HG02885 (cell line): ENCODE results near the gene VPREB3.

ENCODE experiments used
- ATAC-seq: cut with Tn5 transposase; IDR thresholded peaks from one replicate; pipeline ENCODE4 v1.9.1; 2021; ENCODE audit warnings: mild to moderate bottlenecking; ENCODE audit not compliant: unreplicated experiment, poor library complexity

The VPREB3 gene, protein sequence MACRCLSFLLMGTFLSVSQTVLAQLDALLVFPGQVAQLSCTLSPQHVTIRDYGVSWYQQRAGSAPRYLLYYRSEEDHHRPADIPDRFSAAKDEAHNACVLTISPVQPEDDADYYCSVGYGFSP

DNA sequence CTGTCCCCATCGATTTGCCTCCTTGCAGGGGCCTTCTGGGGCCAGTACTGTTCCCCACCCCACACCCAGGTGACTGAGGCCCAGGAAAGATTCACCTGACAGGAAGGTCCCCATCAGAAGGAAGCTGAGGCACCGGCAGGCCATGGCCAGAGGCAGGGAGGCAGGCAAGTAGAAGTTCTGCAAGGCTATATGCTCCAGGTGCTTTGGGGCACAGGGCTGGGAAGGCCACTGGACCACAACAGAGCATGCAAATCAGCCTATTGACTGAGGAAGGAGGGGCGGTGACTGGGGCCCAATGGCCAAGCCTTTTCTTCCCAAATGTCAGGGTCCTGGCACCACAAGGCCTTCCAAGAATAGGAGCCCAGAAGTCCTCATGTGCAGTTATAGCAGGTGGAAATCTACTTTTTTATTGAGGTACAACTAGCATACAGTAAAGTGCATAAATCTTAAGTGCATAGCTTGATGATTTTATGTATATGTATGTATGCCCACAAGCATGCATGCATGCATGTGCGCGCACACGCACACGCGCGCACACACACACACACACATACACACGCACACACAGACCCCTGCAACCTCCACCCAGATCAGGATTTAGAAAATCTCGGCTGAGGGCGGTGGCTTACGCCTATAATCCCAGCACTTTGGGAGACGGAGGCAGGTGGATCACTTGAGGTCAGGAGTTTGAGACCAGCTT, at the start of gene VPREB3:
Gene VPREB3, minus strand, starts transcription at position 206 of the 700 bp plus-strand sequence. Its CDS starts 62 bp downstream, at position 144.
- ATAC-seq: no peak

DNA sequence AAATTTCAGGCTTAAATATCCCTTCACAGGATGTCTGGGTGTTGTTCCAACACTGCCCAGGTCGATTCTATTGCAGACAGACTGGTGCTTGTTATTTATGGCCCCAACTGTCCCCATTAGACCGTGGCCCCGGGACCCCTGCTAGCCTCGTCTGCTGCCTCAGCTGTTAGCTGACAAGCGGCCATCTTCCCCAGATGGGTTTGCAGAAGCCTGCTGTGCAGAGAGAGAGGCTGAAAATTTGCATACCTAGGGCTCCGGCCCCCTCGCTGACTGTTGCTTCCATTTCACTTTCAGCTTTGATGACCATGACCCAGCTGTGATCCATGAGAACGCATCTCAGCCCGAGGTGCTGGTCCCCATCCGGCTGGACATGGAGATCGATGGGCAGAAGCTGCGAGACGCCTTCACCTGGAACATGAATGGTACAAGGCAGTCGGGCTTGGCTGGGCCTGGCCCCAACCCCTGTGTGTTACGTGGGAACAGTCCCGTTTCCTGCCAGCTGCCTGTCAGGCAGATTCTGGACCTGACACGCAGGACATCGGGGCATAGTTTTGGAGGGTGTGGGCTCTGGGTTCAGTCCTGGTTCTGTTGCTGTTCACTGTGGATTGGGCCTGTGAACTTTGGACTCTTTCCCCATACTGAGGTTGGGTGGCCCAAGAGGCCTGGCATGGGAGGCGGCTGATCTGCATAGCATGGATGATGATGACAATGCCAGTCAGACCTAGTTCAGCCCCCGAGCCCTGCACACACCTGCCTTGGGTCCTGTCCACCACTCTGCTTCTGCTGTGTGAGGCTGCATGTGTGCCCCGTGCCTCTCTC, 49.0 kb upstream of the VPREB3 start:
- peak; percentile 48 for ATAC-seq

DNA sequence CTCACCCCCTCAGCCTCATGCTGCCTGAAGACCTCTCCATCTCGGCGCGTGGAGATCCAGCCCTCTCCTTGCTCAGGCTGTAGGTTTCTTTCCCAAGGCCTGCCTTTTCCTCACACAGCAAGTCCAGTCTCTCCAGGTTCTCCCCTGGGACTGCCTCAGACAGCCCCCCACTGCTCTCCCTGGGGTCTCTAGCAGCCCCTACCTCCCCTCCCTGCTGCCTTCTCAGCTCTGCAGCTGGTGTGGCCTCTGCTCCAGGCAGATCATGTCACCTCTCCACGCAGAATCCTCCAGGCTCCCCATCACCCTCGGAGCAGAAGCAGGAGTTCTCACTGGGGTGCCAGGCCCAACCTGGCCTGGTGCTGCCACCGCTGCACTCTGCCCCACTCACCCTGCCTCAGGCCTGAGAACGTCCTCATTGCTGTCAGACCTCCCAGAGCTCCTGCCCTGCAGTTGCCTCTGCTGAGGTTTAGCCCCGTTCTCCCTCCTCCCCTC, 47.7 kb upstream of the VPREB3 start:
- no peak for ATAC-seq

DNA sequence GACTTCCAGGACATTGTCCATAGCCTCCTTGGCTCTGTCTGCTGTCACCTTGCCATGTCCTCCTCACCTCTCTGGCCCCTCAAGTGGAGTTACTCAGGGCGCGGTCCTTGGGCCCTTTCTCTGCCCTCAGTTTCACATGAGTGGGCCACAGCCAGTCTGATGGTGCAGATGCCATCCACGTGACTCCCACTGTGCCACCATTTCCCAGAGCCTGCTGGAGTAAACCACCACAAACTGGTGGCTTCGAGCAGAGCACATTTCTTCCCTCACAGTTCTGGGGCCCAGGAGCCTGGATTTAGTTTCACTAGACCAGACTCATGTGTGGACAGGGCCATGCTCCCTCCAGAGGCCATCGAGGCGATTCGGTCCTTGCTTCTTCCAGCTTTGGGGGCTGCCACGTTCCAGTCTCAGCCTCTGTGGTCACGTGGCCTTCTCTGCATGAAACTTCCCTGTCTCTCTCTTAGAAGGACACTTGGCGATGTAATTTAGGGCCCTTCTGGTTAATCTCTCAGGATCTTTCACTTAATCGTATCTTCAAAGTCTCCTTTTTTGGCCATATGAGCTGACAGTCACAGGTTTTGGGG, 47.1 kb upstream of the VPREB3 start:
- ATAC-seq: no peak

DNA sequence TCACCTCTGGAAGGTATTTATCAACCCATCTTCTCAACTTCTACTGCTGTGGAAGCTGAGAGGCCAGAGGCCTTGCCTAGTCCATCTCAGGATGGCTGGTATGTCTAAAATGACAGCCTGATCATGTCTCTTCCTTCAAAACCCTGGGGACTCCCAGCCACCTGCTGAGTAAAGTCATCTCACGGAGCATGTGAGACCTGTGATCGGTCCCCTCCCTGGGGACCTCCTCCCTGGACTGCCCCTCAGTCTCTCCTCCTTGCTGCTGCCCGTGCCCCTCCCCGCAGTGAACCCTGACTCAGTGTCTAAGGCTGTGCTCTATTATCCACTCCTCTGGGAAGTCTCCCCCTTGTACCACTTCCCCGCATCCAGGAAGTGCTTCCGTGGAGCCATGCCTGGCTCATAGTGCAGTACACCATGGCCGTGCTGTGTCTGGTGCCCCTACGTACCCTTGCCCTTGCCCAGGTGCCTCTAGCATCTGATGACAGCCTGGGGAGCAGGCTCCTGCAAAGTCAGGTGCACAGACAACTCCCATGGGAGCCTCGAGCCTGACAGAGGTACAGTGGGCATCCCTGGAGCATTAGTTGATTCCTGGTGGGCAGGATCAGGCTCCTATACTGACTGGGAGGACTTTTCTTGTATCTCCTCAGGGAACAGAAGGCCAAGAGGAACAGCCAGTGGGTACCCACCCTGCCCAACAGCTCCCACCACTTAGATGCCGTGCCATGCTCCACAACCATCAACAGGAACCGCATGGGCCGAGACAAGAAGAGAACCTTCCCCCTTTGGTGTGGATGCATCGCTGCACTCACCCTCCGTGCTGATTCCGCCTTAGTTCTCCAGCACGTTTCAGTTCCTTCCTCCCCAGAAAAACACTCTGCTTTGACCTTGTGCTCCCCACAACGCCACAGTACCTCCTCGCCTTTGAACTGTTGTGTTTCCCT, 46.3 kb upstream of the VPREB3 start:
- ATAC-seq: peak; percentile 52

DNA sequence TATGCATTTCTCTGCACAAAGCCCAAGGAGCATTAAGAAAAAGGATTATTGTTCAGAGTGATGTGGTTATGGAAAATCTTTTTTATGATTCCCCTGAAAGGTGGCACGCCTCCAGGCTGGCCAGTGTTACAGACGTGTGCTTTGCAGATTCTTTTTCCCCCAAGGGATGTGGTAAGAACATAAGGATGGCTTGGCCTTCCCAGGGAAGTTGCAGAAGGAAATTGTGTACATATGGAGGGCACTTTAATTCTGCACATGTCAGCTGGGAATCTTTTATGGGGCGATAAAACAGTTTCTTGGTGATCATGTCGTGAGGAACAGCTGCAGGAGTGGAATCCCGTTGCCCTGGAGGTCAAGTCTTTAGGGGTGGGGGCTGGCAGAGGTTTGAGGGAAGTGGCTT, 42.2 kb upstream of the VPREB3 start:
- ATAC-seq: no peak

DNA sequence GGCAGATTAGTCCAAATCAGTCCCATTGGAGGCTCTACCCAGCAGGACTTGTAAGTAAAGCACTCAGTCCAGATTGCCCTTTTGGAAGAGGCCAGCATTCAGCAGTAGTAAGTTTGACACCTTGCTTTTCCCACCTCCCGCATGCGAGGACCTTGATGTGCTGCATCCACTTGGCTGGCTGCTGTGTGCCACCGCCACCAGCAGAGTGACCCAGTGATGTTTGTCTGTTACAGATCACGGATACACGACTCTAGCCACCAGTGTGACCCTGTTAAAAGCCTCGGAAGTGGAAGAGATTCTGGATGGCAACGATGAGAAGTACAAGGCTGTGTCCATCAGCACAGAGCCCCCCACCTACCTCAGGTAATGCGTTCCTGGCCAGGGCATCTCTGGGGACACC, 39.1 kb upstream of the VPREB3 start:
- no peak for ATAC-seq

DNA sequence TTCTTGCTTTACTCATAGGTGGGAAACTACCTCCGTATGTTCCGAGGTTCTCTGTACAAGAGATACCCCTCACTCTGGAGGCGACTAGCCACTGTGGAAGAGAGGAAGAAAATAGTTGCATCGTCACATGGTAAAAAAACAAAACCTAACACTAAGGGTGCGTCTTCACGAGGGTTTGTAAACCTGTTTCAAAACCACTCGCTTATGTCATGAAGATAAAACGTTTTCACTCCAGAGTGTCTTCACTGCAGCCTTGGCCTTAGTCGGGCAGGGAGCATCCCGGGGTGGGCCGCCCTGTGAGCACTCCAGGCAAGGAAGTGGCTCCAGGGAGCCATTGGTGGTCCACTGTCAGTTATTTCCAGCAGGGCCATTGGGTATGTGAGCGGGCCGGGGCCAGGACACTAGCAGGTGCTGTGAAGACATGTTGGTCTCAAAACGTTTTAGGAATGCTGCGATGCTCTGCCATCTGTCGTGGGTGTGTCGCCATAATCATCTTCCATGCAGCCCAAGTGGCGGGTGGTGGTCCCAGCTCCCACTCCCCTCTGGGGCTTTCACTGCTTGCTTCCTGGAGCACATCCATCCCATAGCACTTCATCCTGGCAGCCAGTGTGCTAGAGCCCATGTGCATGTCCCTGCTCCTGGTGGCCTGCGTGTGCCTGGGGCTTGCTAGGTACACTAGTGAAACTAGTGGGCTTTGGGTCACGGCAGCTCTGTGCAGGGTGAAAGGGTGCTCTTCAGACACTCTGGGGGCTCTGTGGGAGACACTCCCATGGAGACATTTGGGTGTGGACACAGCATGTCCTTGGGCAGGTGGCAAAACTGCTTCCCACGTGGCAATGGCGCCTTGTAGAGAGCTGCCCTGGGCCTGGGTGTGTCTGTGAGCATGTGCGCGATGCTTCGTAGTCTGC, 37.8 kb upstream of the VPREB3 start:
- no peak for ATAC-seq

DNA sequence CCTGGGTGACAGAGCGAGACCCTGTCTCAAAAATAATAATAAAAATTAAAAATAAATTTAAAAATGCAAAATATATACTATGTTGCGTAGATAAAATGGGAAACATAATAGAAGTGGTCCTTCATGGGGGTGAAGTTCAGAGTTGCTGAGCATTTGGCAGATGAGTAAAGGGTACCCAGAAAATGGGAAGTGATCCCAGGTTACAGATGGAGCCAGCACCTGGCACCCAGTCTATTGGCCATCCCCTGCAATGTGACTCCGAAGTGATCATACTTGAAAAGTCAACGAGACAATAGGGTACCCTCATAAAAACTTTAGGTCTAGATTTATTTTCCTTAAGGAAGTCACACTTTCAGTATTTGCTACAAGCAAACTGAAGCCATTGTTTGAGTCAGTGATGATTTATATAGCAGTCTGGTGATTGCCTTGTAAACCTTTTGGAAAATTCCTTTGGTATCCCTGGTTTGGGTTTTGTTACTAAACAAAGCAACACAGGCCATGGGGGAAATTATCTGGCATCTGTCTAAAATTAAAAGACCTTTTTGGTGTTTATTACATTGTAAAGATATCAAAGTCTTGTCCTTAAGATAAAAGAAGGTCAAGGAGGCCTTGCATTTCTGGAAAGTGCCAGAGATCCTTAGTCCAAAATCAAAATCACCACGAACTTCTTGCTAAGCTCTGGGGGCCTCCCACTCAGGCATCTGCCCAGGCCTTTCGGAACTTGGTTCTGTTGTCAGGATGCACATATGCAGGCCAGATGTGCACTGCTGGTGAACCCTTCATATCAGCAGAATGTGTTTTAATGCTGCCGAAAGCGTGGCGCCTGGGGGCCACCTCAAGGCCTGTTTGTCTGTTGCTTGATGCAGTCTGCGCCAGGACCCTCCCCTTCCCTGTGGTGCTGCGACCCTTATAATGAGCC, 36.9 kb upstream of the VPREB3 start:
- ATAC-seq: no peak

DNA sequence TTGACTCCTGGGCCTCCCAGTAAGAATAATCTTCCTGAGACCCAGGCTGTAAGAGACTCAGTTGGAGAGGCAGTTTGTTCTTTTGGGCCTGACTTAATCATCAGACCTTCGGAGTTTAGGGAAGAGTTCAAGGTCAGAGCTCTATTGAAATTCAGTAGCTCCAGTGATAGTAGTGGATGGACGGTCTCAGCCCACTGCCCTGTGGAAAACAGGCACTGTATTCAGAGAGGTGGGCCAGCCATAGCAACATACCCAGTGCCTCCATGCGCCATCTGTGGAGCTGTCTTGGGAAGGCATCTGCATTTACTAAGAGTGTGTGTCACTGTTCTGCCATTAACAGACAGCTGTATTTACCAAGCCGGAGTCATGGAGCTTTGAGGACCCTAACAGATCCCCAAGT, 35.4 kb upstream of the VPREB3 start:
- no peak for ATAC-seq

DNA sequence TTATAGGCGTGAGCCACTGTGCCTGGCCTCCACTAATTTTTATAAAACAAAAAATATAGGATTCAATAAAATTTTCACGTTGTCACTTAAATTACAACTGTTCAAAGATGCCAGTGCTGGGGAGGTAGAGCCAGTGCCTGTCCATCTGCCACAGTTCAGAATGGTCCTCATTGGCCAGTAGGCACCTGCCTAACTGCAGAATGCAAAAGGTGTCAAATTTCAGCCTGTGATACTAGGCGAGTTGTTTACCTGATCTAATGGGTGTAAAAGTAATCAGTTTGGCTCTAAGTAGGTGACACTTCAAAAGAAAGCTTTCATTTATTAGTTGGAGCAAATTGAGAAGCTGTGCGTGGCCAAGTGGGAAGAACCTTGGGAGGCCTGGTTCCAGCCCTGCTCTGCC, 34.9 kb upstream of the VPREB3 start:
- ATAC-seq: no peak

DNA sequence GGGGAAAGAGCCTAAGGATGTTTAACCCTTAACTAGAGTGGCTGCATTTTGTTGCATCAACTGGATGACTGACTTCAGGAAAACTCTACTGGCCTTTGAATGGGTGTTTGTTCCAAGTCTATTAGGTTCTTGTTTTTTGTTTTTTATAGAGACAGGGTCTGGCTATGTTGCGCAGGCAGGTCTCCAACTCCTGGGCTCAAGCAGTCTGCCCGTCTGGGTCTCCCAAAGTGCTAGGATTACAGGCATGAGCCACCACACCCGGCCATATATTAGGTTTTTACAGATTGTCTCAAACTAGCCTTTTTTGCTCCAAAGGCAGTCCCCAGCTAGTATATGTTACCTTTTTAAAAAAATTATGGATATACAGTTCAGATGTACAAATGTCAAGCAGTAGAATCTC, 33.7 kb upstream of the VPREB3 start:
- no peak for ATAC-seq

DNA sequence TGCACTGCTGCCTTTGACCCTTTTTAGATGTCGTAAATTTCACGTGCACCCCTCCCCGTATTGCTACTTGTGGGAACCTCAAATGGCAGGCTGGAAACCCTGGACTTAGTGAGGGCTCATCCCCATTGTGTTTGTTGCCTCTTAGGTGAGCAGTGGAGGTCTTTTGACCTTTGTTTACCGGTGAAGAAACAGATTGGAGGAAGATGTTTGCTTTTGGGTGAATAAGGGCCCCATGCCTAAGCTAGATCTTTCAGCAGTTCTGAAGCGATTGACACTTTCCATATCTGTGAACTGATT, 33.3 kb upstream of the VPREB3 start:
- no peak for ATAC-seq

DNA sequence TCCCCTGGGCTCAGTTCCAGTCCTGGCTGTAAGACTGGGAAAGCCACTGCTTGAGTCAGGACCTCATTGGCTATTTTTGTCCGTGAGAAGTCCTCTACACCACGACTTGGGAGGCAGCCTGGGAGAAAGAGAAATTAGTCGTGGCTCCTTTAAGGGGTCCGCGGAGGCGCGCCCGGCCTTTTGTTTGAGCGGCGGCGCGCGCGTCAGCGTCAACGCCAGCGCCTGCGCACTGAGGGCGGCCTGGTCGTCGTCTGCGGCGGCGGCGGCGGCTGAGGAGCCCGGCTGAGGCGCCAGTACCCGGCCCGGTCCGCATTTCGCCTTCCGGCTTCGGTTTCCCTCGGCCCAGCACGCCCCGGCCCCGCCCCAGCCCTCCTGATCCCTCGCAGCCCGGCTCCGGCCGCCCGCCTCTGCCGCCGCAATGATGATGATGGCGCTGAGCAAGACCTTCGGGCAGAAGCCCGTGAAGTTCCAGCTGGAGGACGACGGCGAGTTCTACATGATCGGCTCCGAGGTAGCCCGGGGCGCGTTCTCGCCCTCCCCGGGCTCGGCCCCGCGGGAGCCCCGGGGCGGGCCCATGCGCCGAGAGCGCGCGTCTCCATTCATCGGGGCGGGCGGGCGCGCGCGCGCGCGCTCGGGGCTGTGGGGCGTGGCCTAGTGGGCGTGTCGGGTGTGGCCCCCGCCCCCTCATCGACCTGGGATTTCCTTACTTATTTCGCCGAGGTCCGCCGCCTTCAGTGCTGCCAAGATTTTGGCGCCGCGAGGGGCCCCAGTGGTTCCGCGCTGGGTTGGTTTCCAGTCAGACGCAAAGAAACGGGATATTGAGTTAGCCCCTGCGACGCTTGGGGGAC, 32.8 kb upstream of the VPREB3 start, which contains the start of gene SMARCB1:
Gene SMARCB1, plus strand, starts transcription at position 215 of the 848 bp plus-strand sequence. Its CDS starts 204 bp downstream, at position 419.
- peak; percentile 81 for ATAC-seq

DNA sequence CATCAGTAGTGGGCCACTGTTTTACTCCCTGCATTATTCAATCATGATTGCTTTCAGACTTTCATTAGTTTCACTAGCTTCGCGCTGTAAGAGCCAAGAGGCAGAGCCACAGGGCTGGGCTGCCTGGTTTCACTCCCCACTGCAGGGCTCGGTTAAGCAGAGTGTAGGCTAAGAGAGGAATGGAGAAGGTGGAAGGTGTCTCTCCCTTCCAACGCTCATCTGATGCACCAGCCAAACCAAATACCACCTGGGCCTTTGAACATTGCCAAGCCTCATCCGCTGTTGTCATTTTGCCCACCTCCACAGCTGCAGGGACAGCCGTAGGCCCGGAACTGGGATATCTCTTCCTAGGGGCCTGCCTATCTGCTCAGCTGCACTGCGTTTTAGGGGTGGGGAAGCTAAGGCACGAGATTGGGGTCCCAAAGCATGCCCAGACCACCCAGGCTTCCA, 32.1 kb upstream of the VPREB3 start:
- ATAC-seq: no peak

DNA sequence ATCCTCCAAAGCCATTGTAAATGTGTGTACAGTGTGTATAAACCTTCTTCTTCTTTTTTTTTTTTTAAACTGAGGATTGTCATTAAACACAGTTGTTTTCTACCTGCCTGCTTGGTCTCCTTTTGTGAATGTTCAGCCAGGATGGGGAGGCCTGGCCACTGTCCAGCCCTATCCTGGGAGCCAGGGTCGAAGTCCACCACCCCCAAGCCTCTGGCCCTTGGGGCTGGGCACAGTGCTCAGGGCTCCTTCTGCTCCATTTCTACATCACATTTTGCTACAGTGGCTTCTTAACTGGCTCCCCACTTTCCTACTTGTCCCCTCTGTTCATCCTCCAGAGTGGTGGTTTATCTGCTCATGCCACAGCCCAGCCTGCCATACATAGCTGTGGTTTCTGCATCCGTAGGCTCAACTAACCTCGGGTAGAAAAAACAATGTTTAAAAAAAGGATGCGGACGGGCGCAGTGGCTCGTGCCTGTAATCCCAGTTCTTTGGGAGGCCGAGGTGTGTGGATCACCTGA, 30.0 kb upstream of the VPREB3 start:
- no peak for ATAC-seq
